OCI-LY1 (cell line): ENCODE results near the gene STK32C.

Experiments used
- H2AFZ ChIP-seq: fragments of 200-600 bp; sonication (generic), shearing (Covaris generic); 2 replicates; pipeline ENCODE4 v1.6.0; 2014; ENCODE audit warnings: antibody characterized with exemption, mild to moderate bottlenecking, low read length
- H3F3A ChIP-seq: fragments of 200-600 bp; sonication (generic), shearing (Covaris generic); 2 replicates; pipeline ENCODE4 v1.6.0; 2014; ENCODE audit warnings: mild to moderate bottlenecking, antibody characterized with exemption, low read length, moderate library complexity; ENCODE audit not compliant: insufficient read depth
- H3K27ac ChIP-seq: fragments of 200-600 bp; sonication (generic); 2 replicates; pipeline ENCODE4 v1.5.1; 2014; ENCODE audit warnings: low read length, mixed run types, mild to moderate bottlenecking, low read depth; ENCODE audit not compliant: poor library complexity, severe bottlenecking
- H3K27me3 ChIP-seq: fragments of 200-600 bp; sonication (generic); 2 replicates; pipeline ENCODE4 v1.6.0; 2014; ENCODE audit warnings: antibody characterized with exemption, mild to moderate bottlenecking, low read length, moderate library complexity; ENCODE audit not compliant: insufficient read depth
- H3K36me3 ChIP-seq: fragments of 200-600 bp; sonication (generic); 2 replicates; pipeline ENCODE4 v1.6.1; 2014; ENCODE audit warnings: mild to moderate bottlenecking, antibody characterized with exemption, low read length, moderate library complexity, mixed read lengths; ENCODE audit not compliant: insufficient read depth
- H3K4me1 ChIP-seq: fragments of 200-600 bp; sonication (generic); 2 replicates; pipeline ENCODE4 v1.5.1; 2014; ENCODE audit warnings: mild to moderate bottlenecking, low read length, moderate library complexity; ENCODE audit not compliant: insufficient read depth, severe bottlenecking
- H3K4me2 ChIP-seq: fragments of 200-600 bp; sonication (generic), shearing (Covaris generic); 2 replicates; pipeline ENCODE4 v1.6.1; 2014; ENCODE audit warnings: low read length
- H3K4me3 ChIP-seq: fragments of 200-600 bp; sonication (generic); 2 replicates; pipeline ENCODE4 v1.5.1; 2014; ENCODE audit warnings: low read length, low read depth, mild to moderate bottlenecking, mixed read lengths; ENCODE audit not compliant: poor library complexity, severe bottlenecking
- H3K79me2 ChIP-seq: fragments of 200-600 bp; shearing (Covaris generic); 2 replicates; pipeline ENCODE4 v1.6.1; 2016; ENCODE audit warnings: mixed run types, low read length, mixed read lengths; ENCODE audit not compliant: insufficient read depth
- H3K9ac ChIP-seq: fragments of 200-600 bp; sonication (generic), shearing (Covaris generic); 2 replicates; pipeline ENCODE4 v1.6.1; 2014; ENCODE audit warnings: mild to moderate bottlenecking, low read length, mixed read lengths
- H3K9me2 ChIP-seq: fragments of 200-600 bp; sonication (generic), shearing (Covaris generic); 2 replicates; pipeline ENCODE4 v1.6.1; 2014; ENCODE audit warnings: low read depth, mild to moderate bottlenecking, low read length, mixed read lengths
- H3K9me3 ChIP-seq: fragments of 200-600 bp; shearing (Covaris generic); 2 replicates; pipeline ENCODE4 v1.6.1; 2014; ENCODE audit warnings: low read length, mixed read lengths
- H4K20me1 ChIP-seq: fragments of 200-600 bp; sonication (generic), shearing (Covaris generic); 2 replicates; pipeline ENCODE4 v1.6.0; 2016; ENCODE audit warnings: mild to moderate bottlenecking, low read length; ENCODE audit not compliant: insufficient read depth
- EZH2 ChIP-seq: fragments of 200-600 bp; sonication (generic), shearing (Covaris generic); IDR thresholded peaks from 2 replicates; pipeline ENCODE4 v1.8.0; 2017; ENCODE audit warnings: borderline replicate concordance, mixed run types, mild to moderate bottlenecking, antibody characterized with exemption, low read length, moderate library complexity, mixed read lengths
- TF ChIP-seq, protein P1 (sequence below): fragments of 200-600 bp; sonication (generic), shearing (Covaris generic); IDR thresholded peaks from 2 replicates; pipeline ENCODE4 v1.5.1; 2017; ENCODE audit warnings: mild to moderate bottlenecking, antibody characterized with exemption, low read length, moderate library complexity, mixed read lengths

STK32C gene

DNA sequence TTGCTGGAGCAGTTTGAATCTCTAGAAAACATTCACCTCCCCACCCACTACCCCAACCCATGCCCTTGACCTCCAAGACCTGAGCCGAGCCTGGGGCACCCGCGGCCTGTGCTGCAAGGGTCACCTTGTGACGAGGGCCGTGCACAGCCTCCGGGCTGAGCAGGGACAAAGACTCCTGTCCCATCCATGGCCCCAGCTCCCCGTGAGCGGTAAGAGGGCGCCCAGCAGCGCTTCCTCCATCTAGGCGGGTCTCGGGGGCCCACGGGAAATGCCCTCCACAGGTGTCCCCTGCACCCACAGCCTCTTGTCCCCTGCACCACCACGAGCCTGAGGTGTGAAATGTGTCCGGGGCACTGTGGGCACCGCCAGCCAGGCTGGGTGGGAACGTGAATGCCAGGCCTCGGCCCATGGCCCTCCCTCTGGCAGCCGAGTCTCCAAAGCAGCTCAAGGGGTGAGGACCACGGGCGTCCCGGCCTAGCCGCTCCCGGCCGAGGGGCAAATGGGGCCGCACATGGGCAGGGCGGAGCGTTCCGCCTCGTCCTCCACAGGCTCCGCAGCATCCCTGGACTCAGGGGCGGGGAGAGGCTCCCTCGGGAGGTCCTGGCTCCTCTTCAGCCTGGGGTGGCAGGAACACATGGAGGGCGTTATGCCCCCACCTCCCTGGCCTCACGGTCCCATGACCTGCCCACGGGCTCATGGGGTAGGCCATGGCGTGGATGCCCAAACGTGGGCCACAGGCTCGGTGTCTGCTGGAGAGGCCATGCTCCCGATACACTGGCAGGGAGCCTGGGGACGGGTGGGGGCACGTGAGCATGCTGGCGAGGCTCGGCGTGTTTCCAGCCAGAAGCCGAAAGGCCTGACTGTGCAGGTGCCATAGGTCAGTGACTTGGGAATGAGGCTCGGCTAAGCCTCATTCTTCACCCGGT is 100.0 kb downstream of the STK32C start:
- H3K27ac ChIP-seq: no peak overlapping the region
- H2AFZ ChIP-seq: no peak overlapping the region
- H3K4me1 ChIP-seq: no peaks in the 10 kb centered on the region
- TF ChIP-seq EZH2: no peak
- TF ChIP-seq, protein P1, sequence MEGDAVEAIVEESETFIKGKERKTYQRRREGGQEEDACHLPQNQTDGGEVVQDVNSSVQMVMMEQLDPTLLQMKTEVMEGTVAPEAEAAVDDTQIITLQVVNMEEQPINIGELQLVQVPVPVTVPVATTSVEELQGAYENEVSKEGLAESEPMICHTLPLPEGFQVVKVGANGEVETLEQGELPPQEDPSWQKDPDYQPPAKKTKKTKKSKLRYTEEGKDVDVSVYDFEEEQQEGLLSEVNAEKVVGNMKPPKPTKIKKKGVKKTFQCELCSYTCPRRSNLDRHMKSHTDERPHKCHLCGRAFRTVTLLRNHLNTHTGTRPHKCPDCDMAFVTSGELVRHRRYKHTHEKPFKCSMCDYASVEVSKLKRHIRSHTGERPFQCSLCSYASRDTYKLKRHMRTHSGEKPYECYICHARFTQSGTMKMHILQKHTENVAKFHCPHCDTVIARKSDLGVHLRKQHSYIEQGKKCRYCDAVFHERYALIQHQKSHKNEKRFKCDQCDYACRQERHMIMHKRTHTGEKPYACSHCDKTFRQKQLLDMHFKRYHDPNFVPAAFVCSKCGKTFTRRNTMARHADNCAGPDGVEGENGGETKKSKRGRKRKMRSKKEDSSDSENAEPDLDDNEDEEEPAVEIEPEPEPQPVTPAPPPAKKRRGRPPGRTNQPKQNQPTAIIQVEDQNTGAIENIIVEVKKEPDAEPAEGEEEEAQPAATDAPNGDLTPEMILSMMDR: no peak
- H3K27me3 ChIP-seq: no peaks in the 10 kb centered on the region; the same call in 1 of the 2 replicates
- H3F3A ChIP-seq: no peaks in the 10 kb centered on the region
- H3K9me3 ChIP-seq: no peaks in the 10 kb centered on the region
- no peak overlapping the region for H3K9ac ChIP-seq
- H4K20me1 ChIP-seq: no peaks in the 10 kb centered on the region
- no peaks in the 10 kb centered on the region for H3K9me2 ChIP-seq
- H3K36me3 ChIP-seq: no peaks in the 10 kb centered on the region
- H3K4me3 ChIP-seq: no peak overlapping the region
- H3K79me2 ChIP-seq: no peaks in the 10 kb centered on the region
- no peak overlapping the region for H3K4me2 ChIP-seq

GRCh38 chr10:132206806-132207535 is 100.8 kb downstream of the STK32C start:
- Histone ChIP-seq H3K36me3 (no peaks in the 10 kb centered on the region), H3K27ac (no peak overlapping the region), H3K9me2 (no peaks in the 10 kb centered on the region), H3K9ac (no peak overlapping the region), H4K20me1 (no peaks in the 10 kb centered on the region), H3K4me1 (no peaks in the 10 kb centered on the region), H3K79me2 (no peaks in the 10 kb centered on the region), H2AFZ (no peak overlapping the region), H3K27me3 (no peaks in the 10 kb centered on the region; the same call in 1 of the 2 replicates), H3K4me3 (no peak overlapping the region), H3K4me2 (no peak overlapping the region), H3K9me3 (no peaks in the 10 kb centered on the region), H3F3A (no peaks in the 10 kb centered on the region)
- no peak for TF ChIP-seq EZH2
- TF ChIP-seq, protein P1: no peak

DNA sequence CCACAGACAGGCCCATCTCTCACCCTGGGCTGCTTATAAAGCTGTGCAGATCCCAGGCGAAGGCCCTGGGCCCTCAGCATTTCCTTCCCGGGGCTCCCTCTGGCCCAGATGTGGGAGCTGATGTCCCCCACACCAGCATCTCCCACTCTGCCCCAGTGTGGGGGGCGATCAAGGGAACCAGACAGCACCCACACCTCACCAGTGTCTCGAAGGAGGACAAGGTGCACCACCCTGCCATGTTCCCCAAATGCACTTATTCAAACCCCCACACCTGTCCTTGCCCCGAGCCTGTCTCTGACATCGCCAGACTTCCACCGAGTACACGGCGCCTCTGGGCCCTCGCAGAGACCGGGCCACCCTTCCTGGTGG is 101.4 kb downstream of the STK32C start:
- Histone ChIP-seq H3K36me3 (no peaks in the 10 kb centered on the region), H3K4me1 (no peaks in the 10 kb centered on the region), H3K79me2 (no peaks in the 10 kb centered on the region), H4K20me1 (no peaks in the 10 kb centered on the region), H3K27ac (no peak overlapping the region), H3K9ac (no peak overlapping the region), H3K4me2 (no peak overlapping the region), H3K4me3 (no peak overlapping the region), H3F3A (no peaks in the 10 kb centered on the region), H2AFZ (no peak overlapping the region), H3K9me2 (no peaks in the 10 kb centered on the region), H3K27me3 (no peaks in the 10 kb centered on the region; the same call in 1 of the 2 replicates), H3K9me3 (no peaks in the 10 kb centered on the region)
- no peak for TF ChIP-seq EZH2
- TF ChIP-seq, protein P1: no peak
